DMS79 (cell line): ENCODE results near the gene MPST.

ENCODE experiments used
- DNase-seq: peaks from one replicate; lab custom pipeline; 2025; lab: John Stamatoyannopoulos, UW

The MPST gene

DNA sequence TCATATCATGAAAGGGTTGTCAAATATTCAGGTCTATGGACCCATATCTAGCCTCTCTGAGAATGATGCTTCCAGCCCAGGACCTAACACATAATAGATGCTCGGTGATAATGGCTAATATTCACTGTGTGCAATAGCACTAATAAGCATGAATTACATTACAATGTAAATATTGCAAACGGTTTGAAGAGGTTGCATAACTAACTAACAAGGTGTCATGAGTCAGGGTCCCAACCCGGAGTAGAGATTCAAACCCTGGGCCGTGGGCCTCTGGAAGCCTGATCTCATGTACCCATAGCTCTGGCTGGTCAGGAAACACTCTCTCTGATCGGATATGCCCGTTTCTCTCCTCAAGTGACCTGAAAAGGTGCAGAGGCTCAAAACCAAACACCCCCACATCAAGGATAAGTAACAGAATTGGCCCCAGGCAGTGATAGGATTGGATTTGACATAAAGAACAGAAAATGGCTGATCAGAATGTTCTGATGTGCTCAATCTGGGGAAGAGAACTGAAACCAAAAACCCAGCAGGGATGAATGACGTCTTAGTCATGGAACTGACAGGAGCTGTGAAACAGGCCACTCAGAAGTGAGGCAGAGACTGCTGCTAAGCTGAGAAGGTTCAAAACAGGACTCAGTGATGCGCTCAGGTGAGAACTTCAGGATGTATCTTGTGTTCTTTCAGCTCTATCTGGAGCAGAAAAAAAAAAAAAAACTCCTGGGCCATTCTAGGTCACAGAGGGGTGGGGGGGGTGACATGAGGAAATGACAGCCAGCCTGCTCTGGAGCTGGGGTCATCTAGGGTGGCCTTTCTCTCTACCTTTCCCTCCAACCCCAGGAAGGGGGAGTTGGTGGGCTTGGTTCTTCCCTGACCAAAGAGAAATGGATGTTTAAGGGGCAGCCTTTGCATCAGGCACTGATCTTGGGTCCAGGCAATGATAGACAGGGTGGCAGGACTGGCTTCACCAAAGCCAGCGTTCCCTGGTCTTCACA lies 25.4 kb downstream of the MPST start:
- no peak for DNase-seq

DNA sequence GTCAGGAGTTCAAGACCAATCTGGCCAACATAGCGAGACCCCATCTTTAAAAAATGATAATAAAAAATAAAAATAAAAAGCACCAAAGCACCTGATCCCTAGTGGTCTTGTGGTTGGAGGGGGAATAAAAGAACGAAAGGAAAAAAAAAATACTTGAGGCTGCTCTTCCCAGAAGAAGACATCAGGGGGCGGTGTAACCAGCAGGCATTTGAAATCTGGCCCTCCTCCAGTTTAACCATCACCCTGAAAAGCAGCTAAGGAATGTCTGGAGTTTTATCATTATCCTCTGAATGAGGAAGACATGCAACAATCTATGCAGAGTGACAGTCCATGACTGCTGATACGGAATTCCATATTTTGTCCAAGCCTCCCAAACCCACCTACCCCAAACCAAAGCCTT lies 26.4 kb downstream of the MPST start:
- no peak for DNase-seq

DNA sequence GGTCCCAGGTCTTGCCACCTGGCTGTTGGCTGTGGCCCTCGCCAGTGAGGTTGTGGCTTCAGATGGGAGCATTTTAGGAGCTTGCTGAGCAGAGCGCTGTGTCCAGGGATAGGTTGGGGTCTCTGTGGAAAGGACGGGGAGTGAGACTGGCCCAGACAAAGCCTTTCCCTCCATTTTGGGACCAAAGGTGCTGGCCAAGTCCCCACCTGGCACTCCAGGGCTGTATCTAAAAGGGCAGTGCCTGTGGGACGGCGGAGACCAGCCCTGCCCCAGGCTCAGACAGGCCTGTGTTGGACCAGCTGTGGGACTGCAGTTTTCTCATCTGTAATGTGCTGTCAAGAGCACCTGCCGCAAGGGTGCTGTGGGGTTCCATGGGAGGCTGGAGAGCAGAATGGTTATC lies 27.0 kb downstream of the MPST start:
- no peak for DNase-seq

DNA sequence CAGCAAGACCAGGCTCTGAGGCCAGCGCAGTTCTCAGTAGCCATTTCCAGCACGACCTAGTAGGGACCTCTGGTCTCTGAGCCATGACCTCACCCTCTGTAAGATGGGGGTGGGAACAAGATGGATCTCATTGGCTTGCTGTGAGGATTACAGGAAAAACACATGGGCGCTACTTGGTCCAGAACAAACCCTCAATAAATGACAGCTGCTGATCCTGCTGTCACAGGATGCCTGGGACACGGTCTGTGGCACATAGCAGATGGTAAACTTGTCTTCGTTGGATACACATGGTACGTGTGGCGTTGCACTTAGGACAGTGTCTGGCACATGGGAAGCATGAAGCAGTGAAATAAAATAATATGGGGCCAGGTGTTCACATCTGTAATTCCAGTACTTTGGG lies 27.5 kb downstream of the MPST start:
- no peak for DNase-seq

DNA sequence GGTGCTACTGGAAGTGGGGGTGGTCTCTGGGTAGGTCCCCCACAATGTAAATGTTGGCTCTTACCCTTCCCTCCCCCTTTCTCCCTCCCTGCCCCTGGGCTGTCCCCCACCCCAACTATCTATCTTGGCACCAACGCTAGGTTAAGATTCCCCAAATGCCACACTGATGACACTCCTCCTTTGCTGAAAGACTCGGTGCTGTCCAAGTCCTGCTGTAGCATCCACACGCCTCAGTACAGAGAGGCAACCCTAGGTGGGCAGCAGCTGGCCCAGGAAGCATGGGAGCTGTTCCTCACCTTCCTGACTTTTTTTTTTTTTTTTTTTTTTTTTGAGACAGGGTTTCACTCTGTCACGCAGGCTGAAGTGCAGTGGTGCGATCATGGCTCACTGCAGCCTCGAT lies 28.6 kb downstream of the MPST start:
- no peak for DNase-seq

DNA sequence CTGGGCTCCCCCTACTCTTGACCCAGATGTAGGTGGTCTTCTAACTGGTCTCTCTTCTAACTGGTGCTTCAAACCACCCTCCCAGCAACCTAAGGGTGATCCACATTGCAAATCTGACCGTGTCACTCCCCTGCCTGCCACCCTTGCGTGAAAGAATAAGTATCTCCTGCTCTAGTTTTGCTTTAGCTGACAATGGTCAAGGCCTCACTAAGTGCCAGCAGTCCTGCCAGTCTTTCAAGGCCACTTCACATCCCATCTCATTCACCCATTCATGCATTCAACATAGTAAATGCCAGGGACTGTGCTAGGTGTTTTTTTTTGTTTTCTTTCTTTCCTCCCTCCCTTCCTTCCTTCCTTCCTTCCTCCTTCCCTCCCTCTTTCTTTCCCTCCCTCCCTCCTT lies 29.7 kb downstream of the MPST start:
- no peak for DNase-seq

DNA sequence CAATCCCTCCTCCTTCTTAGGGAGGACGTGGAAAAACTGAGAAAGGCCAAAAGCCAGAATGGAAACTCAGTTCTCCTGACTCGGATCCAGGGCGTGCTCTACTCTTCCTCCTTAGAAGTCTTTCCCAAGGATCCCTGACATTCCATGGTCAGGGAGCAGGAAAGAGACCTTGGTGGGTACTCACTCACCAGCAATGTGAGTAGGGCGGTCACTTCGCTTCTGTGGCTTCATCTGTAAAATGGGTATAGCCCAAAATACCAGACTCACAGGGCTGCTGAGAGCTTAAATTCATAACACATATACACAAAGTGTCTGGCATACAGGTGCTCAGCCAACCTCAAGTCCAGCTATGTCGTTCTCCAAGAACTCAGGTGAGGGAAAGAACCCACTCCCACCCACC lies 31.4 kb downstream of the MPST start:
- DNase-seq, result no peak

DNA sequence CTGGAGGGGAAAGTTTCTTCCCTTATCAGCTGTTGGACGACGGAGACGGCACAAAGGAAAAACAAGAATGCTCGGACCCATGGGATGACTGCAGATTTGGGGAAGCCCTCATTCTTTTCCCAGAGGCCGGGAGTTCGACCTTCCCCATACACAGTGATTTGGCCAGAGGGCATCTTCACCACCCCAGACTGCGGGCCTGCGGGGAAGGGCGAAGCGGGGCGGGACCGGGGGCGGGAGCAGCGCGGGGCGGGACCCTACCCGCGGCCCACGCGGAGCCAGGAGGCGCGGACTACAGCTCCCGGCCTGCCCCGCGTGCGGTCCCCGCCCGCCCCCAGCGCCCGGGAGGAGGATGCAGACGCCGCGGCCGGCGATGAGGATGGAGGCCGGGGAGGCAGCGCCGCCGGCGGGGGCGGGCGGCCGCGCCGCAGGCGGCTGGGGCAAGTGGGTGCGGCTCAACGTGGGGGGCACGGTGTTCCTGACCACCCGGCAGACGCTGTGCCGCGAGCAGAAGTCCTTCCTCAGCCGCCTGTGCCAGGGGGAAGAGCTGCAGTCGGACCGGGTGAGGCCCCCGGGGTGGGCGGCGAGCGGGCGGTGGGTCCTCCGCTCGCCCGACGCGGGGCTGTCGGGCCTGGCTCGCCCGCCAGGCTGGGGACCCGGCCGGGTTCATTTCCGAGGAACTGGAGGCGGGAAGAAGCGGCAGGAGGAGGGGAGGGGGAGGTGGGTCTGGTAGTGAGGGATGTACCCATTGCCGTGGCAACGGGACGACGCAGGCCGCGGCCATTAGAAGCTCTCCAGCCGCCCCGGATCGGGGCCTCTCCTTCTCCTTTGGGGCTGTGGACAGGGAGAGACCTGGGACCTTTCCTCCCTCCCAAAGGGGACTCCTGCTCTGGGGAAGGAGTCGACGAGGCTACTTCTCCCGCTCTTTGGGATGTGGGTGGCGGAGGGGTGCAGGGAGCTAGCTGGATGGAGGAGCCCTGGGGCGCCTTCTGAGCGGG lies 32.1 kb downstream of the MPST start, which contains the start of gene KCTD17:
Gene KCTD17, plus strand, starts transcription at position 352 of the 995 bp plus-strand sequence. Its CDS starts 19 bp downstream, at position 371.
- no peak for DNase-seq

DNA sequence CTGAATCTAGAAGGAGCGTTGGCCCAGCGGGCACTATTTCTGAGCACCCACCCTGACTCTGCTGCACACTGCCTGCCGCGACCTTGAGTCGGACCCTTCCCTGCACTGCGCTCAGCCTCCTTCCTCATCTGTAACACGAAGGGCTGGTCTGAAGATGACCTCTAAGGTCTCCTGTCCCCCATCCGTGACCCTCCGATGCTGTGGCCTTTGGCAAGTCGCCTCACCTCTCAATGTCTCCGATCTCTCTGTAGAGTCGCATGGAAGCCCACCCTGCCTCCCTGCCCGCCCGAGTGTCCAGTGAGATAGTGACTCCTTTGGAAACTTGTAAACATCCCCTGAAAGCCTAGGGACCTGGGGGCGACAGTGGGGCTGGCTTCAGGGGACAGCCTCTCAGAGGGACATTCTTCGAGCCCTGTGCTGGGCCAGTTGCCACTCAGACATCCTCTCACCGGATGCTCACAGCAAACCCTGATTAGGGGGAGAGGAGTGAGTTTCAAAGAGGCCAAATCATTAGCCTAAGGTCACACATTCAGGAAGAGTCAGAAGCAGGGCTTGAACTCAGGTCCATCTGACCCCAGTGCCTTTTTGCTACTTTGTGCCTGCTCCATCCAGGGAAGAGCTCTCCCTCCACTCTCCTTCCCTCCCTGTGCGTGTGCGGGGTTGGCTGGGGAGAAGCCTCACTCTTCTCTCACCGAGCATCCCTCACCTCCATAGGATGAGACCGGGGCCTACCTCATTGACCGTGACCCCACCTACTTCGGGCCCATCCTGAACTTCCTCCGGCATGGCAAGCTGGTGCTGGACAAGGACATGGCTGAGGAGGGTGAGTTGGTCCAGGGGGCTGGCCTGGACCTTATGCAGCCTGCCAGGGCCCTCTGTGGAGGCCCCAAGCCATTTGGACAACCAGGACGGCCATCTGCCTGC lies 33.1 kb downstream of the MPST start:
- no peak for DNase-seq

DNA sequence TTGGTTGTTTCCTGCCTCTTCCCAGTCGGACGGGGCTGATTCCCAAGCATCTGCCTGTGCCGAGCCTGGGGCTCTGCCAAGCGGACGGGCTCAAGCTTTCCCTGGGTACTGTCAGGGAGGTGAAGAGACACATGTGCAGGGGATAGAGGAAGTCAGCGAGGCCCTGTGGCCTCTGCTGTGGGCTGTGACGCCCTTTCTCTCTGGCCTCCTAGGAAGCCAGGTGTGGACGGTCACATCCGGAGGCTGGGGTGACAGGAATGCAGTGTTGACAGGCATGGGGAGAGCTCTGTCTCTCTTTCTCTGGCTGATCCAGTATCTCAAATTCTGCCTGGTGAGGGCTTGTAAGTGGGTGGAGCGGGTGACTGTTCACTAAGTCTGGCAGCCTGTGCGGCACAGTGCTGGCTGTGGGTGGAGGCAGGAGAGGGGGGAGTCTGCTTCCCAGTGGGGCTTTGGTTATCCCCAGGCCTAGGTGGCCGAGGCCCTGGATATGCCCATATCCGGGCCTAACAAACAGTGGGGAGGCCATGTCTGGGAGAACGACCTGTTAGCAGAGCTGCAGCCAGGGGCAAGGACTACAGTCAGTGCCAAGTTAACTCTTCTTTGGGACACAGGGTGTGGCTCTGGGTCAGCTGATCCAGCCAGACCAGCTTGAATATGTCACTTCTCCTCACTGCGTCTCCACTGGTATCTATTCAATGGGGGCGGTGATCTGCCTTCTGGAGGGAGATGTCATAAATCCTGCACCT lies 33.9 kb downstream of the MPST start:
- no peak for DNase-seq

DNA sequence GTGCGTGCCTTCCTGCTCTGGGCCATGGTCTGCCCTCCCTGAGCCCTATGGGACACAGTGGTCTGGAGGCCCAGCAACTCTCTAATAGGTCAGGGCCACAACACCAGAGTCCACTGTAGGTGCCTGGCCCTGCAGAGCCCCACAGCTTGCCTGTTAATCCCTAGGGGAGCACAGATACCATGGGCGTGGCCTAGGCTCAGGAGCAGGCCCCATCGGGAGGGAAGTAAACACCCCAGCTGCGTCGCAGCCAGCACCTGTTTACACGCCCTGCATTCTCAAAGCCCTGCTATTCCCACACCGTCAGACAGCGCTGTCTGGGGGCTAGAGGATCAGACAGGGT lies 34.5 kb downstream of the MPST start:
- DNase-seq, result no peak

DNA sequence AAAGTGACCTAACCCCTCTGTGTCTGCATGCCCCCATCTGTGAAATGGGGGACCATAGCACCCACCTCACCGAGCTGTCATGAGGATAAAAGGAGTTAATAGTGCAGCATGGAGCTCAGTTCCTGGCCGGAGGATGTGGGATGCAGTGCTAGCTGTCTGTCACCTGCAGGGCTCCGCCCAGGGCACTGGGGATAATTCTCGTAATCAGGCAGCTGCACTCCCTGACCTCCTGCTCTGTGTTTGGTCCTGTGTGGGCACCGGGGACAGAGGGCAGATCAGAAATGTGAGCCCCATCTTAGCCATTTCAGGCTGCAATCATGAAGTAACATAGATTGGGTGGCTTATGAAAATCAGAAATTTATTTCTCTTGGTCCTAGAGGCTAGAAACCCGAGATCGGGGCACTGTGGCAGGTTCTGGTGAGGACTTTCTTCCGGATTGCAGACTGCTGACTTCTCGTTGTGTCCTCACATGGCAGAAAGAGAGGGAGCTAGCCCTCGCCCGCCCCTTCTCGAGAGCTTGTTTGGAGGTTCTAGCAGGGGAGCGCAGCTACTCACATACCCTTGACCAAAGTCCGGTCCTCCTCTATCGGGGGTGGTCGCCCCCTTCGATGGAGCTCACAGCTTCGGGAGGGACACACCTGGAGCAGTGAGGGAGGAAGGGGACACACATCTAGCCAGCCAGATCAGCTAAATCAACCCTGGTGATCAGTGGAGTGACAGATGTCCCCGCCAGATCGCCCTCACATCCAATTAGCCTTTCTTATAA lies 35.2 kb downstream of the MPST start:
- DNase-seq, result no peak

DNA sequence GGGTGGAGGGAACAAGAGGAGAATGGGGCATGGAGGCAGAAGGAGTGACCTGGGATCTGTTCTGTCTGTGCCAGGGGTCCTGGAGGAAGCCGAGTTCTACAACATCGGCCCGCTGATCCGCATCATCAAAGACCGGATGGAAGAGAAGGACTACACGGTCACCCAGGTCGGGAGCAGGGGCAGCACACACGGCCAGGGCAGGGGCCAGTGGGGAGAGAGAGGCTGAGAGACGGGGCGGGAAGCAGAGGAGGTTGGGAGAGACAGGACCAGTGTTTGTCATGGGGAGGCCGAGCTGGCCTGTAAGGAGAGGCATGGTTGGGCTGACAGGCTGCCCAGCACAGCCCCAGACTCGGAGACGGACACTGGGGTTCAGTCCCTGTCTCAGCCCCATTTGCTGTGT lies 36.7 kb downstream of the MPST start:
- no peak for DNase-seq

DNA sequence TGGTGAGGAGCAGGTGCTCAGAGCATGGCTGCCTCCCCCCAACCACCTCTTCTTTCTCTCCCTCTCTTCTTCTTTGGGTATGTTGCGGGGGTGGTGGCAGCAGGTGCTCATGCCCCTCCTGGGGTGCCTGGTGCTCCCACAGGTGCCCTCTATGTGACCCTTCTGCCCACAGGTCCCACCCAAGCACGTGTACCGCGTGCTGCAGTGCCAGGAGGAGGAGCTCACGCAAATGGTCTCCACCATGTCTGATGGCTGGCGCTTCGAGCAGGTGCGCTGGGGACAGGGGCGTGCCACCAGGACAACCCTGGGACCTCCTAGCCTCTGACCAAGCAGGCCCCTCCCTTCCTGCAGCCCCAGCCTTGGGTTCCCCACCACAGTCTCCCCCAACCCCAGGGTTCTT lies 37.7 kb downstream of the MPST start:
- no peak for DNase-seq

DNA sequence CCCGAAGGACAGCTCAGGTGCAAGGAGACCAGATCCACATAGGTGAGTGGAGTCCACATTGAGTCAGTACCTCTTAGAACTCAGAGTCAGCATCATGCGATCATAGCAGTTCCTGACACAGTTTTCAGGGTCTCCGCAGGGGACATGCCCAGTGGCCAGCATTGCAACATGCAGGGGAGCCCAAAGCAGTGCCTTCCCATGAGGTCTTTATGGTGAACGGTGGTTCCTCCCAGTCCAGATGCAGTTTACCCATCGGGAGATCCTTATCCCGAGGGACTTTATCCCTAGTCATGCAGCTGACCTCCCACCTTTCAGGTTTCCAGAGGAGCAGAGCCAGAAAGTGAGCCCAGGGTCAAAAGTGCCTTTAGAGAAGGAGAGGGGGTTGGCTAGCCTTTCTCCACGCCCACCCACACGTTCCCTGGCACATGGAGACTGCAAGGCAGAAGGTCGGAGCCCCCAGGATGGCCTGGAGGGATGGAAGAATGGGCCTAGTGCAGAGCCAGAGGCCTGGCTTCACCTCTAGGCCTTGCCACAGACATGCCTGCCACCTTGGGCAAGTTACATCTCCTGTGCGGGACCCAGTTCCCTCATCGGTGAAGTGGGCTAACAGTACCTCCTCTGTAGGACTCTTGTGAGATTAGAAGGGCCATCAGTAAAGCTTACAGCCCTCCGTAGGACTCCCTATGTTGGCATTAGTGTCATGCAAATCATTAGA lies 38.4 kb downstream of the MPST start:
- DNase-seq, result no peak

DNA sequence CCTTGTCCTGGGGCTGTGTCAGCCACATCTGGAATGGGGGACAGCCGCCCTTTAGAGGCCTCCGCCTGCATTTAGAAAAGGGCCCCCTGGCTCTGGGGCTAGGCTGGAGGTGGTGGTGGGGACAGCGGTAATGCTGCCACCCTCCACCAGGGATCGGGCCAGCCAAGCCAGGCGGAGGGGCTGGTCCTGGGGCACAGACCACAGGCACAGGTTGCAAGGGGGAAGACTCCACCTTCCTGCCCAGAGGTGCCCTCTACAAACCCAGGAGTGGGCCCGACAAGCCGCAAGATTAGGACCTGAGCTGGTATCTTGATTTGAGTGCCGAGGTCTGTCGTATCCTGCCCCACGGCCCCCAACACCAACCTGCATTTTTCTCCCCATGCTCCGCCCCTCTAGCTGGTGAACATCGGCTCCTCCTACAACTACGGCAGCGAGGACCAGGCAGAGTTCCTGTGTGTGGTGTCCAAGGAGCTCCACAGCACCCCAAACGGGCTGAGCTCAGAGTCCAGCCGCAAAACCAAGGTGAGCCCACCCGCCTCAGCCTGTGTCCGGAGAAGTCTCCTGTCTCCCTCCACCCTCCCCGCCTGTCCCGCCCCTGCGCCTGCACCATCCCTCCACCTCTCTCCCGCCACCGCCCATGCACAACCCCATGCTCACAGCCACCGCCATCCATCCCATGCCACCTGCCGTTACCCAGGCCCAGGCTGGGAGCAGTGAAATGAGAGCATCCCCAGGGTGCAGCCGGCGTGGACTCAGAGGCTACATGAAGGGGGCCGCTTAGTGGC lies 39.6 kb downstream of the MPST start:
- no peak for DNase-seq

DNA sequence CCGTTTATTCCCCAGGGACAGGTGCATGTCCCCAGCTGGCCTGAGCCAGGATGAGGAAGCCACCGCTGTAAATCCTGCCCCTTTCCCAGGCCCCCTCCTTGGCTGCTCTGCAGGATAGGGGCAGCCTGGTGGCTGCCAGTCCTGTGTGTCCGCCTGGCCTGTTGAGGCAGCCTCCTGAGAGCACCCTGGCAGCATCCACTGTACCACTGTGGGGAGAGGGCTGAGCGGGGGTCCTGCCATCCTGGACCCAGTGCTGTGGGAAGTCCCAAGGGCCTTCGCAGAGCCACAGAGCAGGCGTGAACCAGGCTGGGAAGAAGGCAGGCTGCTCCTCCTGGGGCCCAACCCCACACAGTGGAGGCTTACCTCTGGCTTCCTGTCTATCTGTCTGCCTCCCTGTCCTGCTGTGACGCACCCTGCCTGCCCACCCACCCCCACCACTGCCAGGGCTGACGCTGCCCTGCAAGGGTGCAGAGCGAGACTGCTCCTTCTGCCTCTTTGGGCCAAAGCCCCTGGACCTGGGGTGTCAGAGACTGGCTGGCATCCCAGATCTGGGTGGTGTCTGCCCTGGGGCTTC lies 40.4 kb downstream of the MPST start:
- DNase-seq, result no peak
